ENCODE measurements around the gene CADPS. TPM values are rescaled to one million over a fixed set of nuclear protein-coding genes. Genes with fewer than 3 reads are reported as not detected.

Gene CADPS
- total and polyA plus RNA-seq, 8 donors = 16.1 to 112 (median 26.0) TPM

DNA sequence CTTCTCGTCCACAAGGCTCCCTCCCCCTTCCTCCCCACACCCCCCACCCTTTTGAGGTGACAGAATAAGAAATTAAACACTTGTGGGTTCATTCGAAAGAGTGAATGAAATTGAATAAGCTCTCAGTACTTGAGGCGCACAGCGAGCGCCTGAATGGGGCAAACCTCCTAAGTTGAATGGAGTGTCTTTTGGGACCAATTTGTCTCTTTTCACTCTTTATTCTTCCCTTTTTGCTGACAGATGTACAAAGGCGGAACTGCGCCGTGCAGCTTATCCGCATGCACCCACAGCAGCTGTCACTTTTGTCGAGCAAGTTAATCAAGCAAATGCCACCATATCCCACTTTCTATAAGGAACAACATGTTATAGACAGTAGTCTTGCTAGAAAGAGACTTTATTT, 454.0 kb downstream of the CADPS start:
- TF ChIP-seq, protein P1, sequence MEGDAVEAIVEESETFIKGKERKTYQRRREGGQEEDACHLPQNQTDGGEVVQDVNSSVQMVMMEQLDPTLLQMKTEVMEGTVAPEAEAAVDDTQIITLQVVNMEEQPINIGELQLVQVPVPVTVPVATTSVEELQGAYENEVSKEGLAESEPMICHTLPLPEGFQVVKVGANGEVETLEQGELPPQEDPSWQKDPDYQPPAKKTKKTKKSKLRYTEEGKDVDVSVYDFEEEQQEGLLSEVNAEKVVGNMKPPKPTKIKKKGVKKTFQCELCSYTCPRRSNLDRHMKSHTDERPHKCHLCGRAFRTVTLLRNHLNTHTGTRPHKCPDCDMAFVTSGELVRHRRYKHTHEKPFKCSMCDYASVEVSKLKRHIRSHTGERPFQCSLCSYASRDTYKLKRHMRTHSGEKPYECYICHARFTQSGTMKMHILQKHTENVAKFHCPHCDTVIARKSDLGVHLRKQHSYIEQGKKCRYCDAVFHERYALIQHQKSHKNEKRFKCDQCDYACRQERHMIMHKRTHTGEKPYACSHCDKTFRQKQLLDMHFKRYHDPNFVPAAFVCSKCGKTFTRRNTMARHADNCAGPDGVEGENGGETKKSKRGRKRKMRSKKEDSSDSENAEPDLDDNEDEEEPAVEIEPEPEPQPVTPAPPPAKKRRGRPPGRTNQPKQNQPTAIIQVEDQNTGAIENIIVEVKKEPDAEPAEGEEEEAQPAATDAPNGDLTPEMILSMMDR (IDR thresholded peaks at IDR 0.05) = no peak
- Histone ChIP-seq H3K36me3 (no peaks in the 10 kb centered on the region), H3K9me3 (no peaks in the 10 kb centered on the region), H3K27me3 (no peaks in the 10 kb centered on the region), H3K27ac (no peak overlapping the region), H3K4me1 (no peaks in the 10 kb centered on the region), H3K4me3 (no peak overlapping the region)
- intact Hi-C loops (cut with DNase I) = no loop called here
- FAIRE-seq = no peak
- 84 to 92% methylated on average over 10 of the region's 10 CpGs for WGBS, 2 donors
- no peak for ATAC-seq
- no peak for DNase-seq

DNA sequence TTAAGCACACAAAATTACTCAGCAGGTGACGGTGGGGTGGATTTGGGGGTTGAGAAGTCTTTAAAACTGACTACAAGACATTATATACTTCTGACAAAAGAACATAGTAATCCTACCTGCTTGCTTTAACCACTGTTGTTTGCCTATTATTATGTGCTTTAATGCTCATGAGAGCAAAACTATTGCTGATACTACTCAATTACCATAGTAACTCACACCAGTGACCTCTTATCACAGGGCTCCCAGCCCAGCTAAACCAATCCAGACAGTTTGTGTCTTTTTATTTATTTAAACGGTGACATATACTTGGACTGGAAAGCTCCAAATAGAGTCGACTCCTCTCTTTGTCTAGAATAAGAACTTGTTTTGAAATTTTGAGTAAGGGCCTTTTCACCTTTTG, 459.1 kb downstream of the CADPS start:
- 37% methylated on average over 3 of the region's 3 CpGs for WGBS, 2 donors
- Histone ChIP-seq H3K36me3 (no peaks in the 10 kb centered on the region), H3K27me3 (no peaks in the 10 kb centered on the region), H3K27ac (no peak overlapping the region), H3K9me3 (no peaks in the 10 kb centered on the region), H3K4me3 (no peak overlapping the region), H3K4me1 (no peaks in the 10 kb centered on the region)
- DNase-seq (no peak), ATAC-seq (peak in 1 of 4 donors; percentile 46), FAIRE-seq (no peak)
- TF ChIP-seq, protein P1 (IDR thresholded peaks at IDR 0.05) = no peak
- intact Hi-C loops (cut with DNase I) = no loop called here

DNA sequence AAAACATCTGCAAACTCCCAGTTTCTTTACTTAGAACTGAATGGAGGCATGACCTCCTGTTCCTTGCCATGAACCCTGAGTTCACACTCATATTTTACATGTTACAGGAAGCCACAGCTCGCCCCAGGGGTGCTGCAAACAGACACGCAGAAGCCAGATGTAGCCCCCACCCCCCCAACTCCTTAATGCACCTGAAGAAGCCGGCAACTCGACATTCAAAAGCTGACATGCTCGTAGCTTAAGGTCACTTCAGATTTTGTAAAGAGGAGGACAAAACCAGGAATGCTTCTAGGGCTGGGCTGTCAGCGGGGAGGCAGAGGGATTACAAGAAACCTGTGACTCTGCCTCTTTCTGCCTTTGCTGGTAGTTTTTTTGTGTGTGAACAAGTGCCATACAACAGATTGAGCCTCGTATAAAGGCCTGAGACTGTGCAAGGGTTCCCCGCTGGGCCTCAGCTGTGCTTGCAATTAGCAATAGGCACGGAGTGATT, 459.9 kb downstream of the CADPS start:
- no peaks in the 10 kb centered on the region for H3K4me1 ChIP-seq
- H3K36me3 ChIP-seq = no peaks in the 10 kb centered on the region
- H3K9me3 ChIP-seq = no peaks in the 10 kb centered on the region
- no peak overlapping the region for H3K4me3 ChIP-seq
- DNase-seq = no peak
- no peaks in the 10 kb centered on the region for H3K27me3 ChIP-seq
- no peak for FAIRE-seq
- no peak for ATAC-seq
- WGBS, 2 donors = 77% methylated on average over 9 of the region's 9 CpGs
- intact Hi-C loops (cut with DNase I) = no loop called here
- no peak overlapping the region for H3K27ac ChIP-seq
- TF ChIP-seq, protein P1 (IDR thresholded peaks at IDR 0.05) = no peak

DNA sequence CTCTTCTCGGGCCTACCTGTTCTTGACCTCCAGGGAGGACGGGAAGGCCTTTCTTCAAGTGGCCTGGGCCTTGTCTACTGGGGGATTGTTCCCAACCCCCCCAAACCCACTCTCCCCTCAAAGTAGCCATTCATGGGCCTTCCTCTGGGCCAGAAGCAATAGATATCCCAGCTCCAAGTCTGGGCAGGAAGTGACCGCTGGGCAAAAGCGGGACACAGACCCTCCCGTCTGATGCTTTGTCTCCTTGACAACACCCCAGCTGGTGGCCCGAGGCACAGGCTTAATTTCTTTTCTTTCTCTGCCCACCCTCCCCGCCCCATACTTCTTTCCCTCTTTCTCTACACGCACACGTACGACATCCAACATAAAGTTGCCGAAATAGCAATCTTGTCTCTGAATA, 460.4 kb downstream of the CADPS start:
- DNase-seq (no peak), FAIRE-seq (no peak), ATAC-seq (no peak)
- no peak overlapping the region for H3K27ac ChIP-seq
- 89 to 95% methylated on average over 11 of the region's 11 CpGs for WGBS, 2 donors
- TF ChIP-seq, protein P1 (IDR thresholded peaks at IDR 0.05) = no peak
- no peaks in the 10 kb centered on the region for H3K9me3 ChIP-seq
- no peaks in the 10 kb centered on the region for H3K27me3 ChIP-seq
- H3K36me3 ChIP-seq = no peaks in the 10 kb centered on the region
- H3K4me3 ChIP-seq = no peak overlapping the region
- intact Hi-C loops (cut with DNase I) = no loop called here
- H3K4me1 ChIP-seq = no peaks in the 10 kb centered on the region

DNA sequence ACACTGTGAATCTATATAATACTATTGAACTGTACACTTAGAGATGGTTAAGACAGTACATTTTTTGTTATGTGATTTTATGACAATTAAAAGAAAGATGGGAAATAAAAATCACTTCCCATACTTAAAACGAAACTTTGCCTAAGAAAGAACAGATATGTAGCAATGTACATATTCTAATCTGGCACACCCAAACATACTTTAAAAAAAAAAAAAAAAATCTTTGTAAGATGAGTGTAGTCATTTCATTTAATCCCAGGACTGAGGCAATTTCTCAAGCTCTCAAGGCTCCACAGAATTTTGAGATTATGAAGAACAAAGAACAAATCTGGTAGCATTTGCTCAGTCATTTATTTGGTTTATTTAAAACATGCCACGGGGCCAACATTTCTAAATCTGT, 461.5 kb downstream of the CADPS start:
- FAIRE-seq = no peak

More for the DNA sequence above, 461.5 kb downstream of the CADPS start:
- intact Hi-C loops (cut with DNase I) = no loop called here
- Histone ChIP-seq H3K4me1 (no peaks in the 10 kb centered on the region), H3K27me3 (no peaks in the 10 kb centered on the region), H3K9me3 (no peaks in the 10 kb centered on the region), H3K27ac (no peak overlapping the region), H3K4me3 (no peak overlapping the region), H3K36me3 (no peaks in the 10 kb centered on the region)
- no peak for DNase-seq
- TF ChIP-seq, protein P1 (IDR thresholded peaks at IDR 0.05) = no peak
- ATAC-seq = no peak
- 76 to 84% methylated on average over 2 of the region's 2 CpGs for WGBS, 2 donors
